GM18502 (cell line): ENCODE measurements around the gene SLC44A4.
"Not testable (repeated sequence)": the region's sequence is repeated elsewhere in the genome, so short reads cannot be mapped to it uniquely, and the experiment has no call there.

Experiments
- ATAC-seq: cut with Tn5 transposase; IDR thresholded peaks from one replicate; pipeline ENCODE4 v1.9.1; 2021; ENCODE audit warnings: mild to moderate bottlenecking; ENCODE audit not compliant: unreplicated experiment, poor library complexity

SLC44A4 gene

DNA sequence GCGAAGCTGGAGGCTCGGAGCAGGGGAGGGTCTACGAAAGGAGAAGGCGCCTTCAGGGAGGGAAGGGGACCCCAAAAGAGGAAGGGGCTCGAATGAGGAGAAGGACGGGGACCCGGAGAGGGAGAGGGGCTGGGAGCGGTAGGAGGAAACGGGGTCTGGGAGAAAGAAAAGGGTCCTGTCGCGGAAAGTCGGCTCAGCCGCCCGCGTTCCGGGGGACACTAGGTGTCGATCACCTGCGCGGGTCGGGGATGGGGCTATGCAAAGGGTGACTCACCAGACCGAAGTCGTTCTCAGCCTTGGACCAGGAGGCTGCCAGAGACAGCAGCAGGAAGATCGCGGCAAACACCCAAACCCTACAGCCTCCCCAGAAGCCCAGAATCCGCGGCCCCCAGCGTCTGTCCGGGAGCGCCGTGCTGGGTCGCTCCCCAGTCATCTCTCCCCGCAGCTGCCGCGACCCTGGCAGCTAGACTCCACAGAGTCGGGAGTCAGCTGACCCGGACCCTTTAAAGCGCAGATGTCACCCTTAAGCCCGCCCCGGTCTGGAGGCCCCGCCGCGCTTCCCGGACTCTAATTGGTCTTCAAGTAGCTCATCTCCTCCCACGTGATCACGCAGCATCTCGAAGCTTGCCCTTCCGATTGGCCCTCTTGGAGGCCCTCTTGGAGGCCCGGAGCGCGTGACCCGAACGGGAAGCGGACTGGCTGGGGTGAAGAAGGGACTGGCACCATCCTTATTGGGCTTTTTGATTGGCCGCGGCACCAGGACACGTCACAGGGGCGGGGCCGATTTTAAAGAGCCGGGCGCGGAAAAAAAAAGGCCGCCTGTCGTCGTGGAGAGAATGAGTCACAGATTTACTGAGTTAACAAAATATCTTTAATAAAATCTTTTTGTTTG, 16.2 kb downstream of the SLC44A4 start, which contains the start of gene NEU1:
TSS of gene NEU1 (minus strand) at position 478 of the 892 bp plus-strand sequence. CDS start at position 433, 45 bp downstream.
- ATAC-seq = peak; percentile 92

DNA sequence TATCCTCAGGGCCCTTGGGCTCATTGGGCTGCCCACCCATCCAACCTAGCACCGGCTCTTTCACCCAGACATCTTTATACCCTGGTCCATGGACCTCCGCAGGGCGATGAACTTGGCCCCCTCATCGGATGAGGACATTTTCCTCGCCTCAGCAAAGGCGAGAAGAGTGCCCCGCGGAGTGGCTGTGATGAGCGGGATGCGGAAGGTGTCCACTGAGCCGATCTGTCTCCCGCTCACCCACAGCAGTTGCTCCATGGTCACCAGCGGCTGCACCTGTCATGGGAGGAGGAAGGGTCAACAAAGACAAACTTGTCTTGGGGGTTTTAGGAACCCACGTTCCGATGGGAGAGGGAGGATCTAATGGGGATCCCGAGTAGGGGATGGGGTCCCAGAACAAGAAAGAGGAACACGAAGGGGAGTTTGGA, 16.9 kb downstream of the SLC44A4 start:
- no peak for ATAC-seq

DNA sequence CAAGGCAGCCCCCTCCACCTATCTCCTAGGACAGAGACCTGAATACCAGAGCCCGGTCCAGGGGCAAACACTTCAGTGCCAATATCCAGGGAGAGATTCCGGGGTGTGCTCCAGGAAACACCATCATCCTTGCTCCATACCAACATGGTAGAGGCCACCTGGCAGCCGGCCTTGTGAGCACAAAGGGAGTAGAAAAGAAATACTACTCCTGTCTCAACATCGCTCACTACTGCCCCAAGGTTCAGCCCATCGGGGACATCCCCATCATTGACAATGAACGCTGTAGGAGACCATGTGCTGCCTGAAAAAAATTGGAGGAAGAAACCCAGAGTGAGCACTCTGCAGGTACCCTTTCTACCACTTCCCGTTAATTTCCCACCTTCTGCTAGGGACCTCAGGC, 17.6 kb downstream of the SLC44A4 start:
- ATAC-seq = no peak

DNA sequence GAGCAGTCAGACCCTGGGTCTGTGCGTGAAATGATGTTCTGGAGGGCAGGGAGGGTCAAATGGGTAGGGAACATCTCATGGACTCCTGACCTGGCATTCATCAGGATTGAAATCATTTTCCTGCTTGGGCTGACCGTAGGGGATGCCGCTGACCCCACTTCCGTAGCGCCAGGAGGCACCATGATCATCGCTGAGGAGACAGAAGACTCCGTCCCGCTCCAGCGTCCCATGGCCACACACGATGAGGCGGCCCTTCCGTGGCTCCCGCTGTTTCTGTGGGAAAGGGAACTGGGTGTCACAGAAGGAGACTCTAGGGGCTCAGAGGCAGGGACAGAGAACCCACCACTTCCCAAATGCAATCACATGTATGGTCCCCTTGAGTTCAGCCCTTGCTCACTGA, 18.4 kb downstream of the SLC44A4 start:
- ATAC-seq = no peak

DNA sequence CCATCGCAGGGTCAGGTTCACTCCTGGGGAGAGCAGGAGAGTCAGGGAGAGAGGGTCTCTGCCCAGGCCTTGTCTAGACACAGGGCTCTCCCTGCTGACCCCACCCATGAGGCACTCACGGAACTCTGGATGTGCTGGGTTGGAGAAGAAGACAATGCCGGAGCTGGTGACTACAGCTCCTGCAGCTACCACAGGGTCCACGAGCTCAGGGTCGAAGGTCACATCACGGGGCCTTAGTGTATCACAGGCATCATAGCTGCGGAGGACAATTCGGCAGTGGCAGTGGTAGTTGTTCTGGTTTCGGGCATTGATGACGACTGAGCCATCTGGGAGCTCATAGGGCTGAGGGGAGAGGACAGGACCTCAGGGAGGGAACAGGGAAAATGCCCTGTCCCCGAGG, 18.9 kb downstream of the SLC44A4 start:
- no peak for ATAC-seq

DNA sequence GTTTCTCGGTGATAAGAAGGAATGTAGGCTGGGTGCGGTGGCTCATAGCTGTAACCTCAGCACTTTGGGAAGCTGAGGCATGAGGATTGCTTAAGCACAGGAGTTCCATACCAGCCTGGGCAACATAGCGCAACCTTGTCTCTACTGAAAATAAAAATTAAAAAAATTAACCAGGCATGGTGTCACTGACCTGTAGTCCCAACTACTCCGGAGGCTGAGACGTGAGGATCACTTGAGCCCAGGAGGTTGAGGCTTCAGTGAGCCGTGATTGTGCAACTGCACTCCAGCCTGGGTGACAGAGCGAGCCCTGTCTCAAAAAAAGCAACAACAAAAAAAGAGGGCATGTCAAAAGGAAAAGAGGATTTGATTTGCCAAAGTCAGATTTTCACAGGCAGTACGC, 20.1 kb downstream of the SLC44A4 start:
- no peak for ATAC-seq

DNA sequence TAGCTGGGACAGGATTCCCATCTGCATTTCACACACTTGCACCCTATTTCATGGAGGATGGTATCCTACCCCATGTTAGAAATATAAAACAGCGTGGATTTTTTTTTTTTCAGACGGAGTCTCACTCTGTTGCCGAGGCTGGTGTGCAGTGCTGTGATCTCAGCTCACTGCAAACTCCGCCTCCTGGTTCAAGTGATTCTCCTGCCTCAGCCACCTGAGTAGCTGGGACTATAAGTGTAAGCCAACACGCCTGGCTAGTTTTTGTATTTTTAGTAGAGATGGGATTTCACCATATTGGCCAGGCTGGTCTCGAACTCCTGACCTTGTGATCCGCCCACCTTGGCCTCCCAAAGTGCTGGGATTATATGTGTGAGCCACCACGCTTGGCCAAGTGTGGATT, 21.0 kb downstream of the SLC44A4 start:
- ATAC-seq = not testable (repeated sequence)

DNA sequence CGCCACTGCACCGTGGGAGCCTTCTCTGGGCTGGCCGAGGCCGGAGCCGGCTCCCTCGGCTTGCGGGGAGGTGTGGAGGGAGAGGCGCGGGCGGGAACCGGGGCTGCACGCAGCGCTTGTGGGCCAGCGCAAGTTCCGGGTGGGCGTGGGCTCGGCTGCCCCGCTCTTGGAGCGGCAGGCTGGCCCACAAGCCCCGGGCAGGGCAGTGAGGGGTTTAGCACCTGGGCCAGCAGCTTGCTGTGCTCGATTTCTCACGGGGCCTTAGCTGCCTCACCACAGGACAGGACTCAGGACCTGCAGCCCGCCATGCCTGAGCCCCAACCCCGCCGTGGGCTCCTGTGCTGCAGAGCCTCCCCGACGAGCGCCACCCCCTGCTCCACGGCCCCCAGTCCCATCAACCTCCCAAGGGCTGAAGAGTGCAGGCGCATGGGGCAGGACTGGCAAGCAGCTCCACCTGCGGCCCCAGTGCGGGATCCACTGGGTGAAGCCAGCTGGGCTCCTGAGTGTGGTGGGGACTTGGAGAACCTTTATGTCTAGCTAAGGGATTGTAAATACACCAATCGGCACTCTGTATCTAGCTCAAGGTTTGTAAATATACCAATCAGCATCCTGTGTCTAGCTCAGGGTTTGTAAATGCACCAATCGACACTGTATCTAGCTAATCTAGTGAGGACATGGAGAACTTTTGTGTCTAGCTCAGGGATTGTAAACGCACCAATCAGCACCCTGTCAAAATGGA, 26.6 kb downstream of the SLC44A4 start:
- ATAC-seq = not testable (repeated sequence)

DNA sequence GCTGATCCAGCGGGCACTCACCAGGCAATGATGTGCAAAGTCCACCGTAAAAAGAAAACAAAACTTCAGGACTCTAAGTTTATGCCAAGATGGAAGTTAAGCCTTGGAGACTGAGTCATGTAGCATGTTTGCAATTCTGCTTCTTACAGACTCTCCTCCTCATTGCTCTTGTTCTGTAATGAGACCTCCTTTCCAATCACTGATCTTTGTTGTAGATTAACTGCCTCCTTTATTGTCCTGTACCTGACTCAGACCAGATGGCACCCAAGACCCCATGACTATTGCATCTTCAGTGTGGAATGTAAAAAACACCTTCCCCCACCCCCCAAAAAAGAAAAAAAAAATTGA, 27.3 kb downstream of the SLC44A4 start:
- ATAC-seq = no peak

DNA sequence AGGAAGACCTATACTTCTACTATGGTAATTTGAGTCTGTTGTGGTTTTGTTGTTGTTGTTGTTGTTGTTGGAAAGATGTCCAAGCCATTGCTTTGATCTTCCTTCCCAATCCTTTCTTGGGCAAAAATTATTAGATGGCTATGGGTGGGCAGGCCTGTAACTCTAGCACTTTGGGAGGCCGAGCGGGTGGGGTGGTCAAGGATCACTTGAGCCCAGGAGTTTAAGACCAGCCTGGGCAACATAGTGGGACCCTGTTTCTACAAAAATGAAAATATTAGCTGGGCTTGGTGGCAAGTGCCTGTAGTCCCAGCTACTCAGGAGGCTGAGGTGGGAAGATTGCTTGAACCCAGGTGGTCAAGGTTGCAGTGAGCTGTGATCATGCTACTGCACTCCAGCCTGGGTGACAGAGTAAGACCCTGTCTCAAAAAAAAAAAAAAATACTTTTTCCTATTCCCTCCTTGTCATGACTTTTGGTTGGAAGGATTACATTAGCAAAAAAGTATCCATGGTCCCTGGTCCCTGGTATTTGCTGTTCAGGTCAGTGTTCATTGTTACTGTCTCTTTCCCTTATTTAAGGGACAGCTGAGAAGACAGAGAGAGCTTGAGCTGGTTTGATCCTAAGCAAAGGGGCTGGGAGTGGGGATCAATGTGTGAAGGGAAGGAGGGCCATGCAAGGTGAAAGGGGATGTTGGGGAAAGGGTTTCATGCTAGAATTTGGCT, 27.9 kb downstream of the SLC44A4 start:
- ATAC-seq = no peak

DNA sequence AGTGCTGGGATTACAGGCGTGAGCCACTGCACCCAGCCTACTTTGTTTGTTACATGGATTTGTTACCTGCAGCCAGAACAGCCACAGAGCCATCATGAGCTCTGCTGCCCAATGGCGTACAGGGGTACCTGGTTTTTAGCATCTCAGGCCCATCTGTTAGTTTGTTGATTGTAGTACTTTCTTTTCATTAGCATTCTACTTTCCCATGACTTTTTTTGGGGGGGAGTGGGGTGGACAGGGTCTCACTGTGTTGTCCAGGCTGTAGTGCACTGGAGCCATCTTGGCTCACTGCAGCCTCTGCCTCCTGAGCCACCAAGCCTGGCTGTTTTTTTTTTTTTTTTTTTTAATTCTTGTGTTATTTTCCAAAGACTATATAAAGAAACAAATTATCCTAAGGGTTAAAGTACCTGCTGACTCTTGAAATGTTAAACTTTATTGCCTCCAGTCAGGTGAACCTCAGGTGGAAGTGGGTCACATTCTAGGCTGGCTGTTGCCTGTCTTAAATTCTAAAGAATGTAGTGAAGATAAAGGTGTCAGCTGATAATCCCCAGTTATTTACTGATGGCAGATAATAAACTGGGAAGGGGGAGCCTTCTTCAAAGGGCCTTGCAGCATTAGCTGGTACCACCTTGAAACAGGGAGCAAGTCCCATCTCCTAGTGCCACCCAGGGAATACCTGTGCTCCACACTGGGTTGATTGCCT, 31.4 kb downstream of the SLC44A4 start:
- no peak for ATAC-seq

DNA sequence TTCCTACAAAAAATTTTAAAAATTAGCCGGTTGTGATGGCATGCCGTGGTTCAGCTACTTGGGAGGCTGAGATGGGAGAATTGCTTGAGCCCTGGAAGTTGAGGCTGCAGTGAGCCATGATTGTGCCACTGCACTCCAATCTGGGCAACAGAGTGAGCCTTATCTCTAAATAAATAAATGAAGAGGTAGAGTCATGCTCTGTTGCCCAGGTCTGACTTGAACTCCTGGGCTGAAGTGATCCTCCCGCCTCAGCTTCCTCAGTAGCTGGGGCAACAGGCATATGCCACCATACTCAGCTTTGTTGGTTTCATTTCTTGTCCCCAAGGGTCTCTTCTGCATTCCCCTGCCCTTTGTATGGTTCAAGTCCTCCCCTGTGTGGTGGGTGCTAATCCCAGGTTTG, 34.3 kb downstream of the SLC44A4 start:
- no peak for ATAC-seq

DNA sequence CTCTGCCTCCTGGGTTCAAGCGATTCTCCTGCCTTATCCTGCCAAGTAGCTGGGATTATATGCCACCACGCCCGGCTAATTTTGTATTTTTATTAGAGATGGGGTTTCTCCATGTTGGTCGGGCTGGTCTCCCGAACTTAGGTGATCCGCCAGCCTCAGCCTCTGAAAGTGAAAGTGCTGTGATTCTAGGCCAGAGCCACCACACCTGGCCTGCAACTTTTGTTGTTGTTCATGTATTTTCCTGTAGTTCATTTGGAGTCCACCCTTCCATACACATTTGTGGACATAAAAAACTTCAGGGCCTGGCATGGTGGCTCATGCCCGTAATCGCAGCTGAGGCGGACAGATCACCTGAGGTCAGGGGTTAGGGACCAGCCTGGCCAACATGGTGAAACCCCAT, 36.7 kb downstream of the SLC44A4 start:
- ATAC-seq = no peak

DNA sequence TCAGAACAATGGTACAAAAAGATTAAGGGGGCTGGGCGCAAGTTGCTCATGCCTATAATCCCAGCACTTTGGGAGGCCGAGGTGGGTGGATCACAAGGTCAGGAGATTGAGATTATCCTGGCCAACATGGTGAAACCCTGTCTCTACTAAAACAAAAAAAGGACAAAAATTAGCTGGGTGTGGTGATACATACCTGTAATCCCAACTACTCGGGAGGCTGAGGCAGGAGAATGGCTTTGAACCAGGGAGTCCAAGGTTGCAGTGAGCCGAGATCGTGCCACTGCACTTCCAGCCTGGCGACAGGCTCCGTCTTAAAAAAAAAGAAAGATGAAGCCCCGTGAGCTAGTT, 39.0 kb downstream of the SLC44A4 start:
- ATAC-seq = not testable (repeated sequence)

DNA sequence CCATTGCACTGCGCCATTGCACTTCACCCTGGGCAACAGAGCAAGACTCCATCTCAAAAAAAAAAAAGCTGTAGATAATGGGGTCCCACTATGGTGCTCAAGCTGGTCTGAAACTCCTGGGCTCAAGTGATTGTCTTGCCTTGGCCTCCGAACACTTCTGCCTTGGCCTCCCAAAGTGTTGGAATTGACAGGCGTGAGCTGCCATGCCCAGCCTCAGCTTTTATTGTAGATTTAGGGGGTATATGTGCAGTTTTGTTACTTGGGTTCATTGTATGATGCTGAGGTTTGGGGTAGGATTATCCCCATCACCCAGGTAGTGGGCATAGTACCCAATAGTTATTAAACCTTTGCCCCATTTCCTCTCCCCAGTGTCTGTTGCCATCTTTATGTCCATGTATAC, 39.8 kb downstream of the SLC44A4 start:
- no peak for ATAC-seq

DNA sequence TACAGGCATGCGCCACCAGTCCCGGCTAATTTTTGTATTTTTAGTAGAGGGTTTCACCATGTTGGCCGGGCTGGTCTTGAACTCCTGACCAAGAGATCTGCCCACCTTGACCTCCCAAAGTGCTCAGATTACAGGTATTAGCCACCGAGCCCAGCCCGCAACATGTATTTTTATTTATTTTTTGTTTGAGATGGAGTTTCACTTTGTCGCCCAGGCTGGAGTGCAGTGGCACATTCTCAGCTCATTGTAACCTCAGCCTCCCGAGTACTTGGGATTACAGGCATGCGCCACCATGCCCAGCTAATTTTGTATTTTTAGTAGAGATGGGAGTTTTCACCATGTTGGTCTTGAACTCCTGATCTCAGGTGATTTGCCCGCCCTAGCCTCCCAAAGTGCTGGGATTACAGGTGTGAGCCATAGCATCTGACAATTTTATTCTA, 40.7 kb downstream of the SLC44A4 start:
- ATAC-seq = not testable (repeated sequence)

DNA sequence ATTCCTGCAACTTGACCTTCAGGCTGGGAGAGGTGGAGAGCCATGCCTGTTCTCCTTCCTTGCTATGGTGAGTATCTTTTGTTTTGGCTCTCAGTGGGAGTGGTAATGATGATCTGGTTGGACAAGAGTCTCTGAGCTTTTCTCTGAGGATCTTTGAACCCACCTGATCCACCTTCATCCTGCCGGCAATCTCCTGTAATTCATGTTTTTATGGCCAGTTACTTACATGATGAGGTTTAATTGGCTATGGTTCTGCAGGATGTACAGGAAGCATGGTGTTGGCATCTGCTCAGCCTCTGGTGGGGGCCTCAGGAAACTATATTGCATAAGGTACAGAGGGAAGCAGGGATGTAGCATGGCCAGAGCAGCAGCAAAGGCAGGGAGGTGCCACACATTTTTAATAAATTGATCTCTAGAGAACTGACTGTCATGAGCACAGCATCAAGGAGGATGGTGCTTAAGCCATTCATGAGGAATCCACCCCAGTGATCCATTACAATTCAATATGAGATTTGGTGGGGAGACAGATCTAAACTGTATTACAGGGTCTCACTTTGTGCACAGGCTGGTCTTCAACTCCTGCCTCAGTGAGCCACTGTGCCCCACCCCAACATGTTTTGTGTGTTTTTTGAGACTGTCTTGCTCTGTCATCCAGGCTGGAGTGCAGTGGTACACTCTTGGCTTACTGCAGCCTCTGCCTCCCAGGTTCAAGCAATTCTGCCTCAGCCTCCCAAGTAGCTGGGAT, 41.3 kb downstream of the SLC44A4 start:
- no peak for ATAC-seq

DNA sequence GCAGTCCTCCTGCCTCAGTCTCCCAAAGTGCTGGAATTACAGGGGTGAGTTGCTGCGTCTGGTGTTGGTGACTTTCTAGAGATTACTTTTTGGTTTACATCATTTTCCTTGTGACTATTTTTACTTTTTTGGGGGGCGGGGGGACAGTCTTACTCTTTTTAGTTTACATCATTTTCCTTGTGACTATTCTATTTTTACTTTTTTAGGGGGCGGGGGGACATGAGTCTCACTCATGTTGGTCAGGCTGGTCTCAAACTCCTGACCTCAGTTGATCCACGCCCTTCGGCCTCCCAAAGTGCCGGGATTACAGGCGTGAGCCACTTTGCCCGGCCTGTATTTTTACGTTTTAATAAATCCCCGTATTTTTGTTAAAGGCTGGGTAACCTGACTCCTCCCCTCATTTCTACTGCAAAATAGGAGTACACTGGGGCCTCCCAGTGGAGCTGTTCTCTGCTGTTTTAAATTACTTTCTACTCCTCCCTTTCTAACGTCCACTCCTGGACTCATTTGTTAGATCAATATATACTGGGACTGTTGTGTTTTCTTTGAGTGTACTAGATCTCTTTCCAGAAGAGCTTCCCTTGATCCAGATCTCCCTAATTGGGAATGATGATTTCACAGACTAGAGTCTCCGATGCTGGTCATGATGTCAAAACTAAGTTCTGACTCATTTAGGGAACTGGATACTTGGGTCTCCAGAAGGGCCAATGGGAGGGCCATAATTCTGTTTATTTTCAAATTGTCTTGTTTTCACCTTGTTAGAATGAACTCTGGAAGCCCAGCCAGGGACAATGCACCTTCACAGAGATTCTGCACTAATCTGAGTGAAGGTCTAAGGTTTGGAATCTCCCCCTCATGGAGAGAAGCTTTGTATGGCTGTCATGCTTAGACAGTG, 42.1 kb downstream of the SLC44A4 start:
- ATAC-seq = no peak

DNA sequence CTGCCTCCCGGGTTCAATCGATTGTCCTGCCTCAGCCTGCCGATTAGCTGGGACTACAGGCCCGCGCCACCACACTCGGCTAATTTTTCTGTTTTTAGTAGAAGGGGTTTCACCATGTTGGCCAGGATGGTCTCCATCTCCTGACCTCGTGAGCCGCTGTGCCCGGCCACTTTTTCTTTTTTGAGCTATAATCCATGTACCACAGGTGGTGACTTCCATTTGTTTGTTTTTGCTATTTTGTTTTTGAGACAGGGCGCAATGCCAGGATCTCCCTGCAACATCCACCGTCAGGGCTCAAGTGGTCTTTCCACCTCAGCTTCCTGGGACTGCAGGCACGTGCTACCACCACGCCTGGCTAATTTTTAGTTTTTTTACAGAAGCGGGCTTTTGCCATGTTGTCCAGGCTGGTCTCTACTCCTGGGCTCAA, 42.7 kb downstream of the SLC44A4 start:
- ATAC-seq = no peak
